HAP-1 (cell line): Measurements from ENCODE around the gene MCHR1.
A peak's percentile ranks its signal among the peaks of the same experiment; 100 is the strongest.

Source experiments
- DNase-seq, 2 experiments: peaks; one replicate each; pipeline ENCODE4 v3.0.0-alpha.2; 2016 to 2020; ENCODE audit warnings: low spot score in 2 of 2
- H3K27me3 ChIP-seq: fragments of 250-450 bp; sonication (Bioruptor Pico); 2 replicates; pipeline ENCODE4 v1.5.1; 2020; ENCODE audit warnings: low read depth, mild to moderate bottlenecking, moderate library complexity
- H3K36me3 ChIP-seq: fragments of 250-450 bp; sonication (Bioruptor Pico); replicated peaks from 2 replicates; pipeline ENCODE4 v1.5.1; 2020; ENCODE audit warnings: mild to moderate bottlenecking
- H3K4me1 ChIP-seq: fragments of 250-450 bp; sonication (Bioruptor Pico); 2 replicates; pipeline ENCODE4 v1.5.1; 2020; ENCODE audit warnings: mild to moderate bottlenecking
- H3K4me3 ChIP-seq: fragments of 250-450 bp; sonication (Bioruptor Pico); 2 replicates; pipeline ENCODE4 v1.5.1; 2020; ENCODE audit warnings: mild to moderate bottlenecking, moderate library complexity
- H3K9me3 ChIP-seq: fragments of 250-450 bp; sonication (Bioruptor Pico); 2 replicates; pipeline ENCODE4 v1.5.1; 2020; ENCODE audit warnings: mild to moderate bottlenecking, moderate library complexity
- in situ Hi-C: fragments of 300-500 bp; cut with MboI; formaldehyde crosslinking; loops from 3 replicates; pipeline ENCODE4 v1.14.3; 2020; ENCODE audit warnings: low sequenced_read_pairs, inconsistent platforms, mixed read lengths

The MCHR1 gene

DNA sequence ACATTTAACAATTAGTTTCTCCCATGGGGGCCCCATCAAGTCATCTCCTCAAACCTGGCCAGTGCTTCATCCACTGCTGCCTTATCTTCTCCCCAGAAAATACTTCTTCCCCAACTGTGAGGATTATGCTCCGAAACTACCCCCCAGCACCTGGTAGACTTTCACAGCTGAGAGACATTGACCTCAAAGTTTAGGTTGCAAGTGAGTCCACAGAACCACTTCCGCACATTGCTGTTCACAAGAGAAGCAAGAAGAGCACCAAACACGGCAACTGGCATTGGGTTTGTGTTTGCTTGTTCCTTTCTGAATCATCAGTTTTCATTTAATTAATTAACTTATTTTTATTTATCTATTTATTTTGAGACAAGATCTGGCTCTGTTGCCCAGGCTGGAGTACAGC is 6.1 kb downstream of the MCHR1 start:
- H3K36me3 ChIP-seq, result no peaks in the 10 kb centered on the region
- H3K4me3 ChIP-seq, result no peak overlapping the region
- peaks cover 3% of the 10 kb centered on the region for H3K4me1 ChIP-seq
- no peak for DNase-seq
- in situ Hi-C loops, result no loop called here
- H3K27me3 ChIP-seq, result no peaks in the 10 kb centered on the region
- H3K9me3 ChIP-seq, result no peaks in the 10 kb centered on the region

DNA sequence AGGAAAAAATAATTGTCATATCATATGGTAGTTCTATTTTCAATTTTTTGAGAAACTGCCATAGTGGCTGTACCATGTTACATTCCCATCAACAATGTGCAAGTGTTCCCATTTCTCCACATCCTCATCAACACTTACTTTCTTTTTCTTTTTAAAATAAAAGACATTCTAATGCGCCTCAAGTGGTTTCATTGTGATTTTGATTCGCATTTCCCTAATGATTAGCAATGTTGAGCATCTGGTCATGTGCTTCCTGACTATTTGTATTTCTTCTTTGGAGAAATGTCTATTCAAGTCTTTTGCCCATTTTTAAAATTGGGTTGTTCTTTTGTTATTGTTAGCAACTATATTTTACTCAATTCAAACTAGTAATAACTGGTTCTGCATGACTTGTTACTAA is 8.4 kb downstream of the MCHR1 start:
- in situ Hi-C loops, result no loop called here
- Histone ChIP-seq H3K9me3 (no peaks in the 10 kb centered on the region), H3K36me3 (no peaks in the 10 kb centered on the region), H3K4me3 (no peak overlapping the region), H3K4me1 (peaks cover 3% of the 10 kb centered on the region), H3K27me3 (no peaks in the 10 kb centered on the region)
- DNase-seq, result no peak

GRCh38 chr22:40690370-40690769 is 11.1 kb downstream of the MCHR1 start:
- in situ Hi-C loops, result no loop called here
- Histone ChIP-seq H3K4me3 (no peak overlapping the region), H3K9me3 (no peaks in the 10 kb centered on the region), H3K4me1 (peaks cover 3% of the 10 kb centered on the region), H3K27me3 (no peaks in the 10 kb centered on the region), H3K36me3 (no peaks in the 10 kb centered on the region)
- DNase-seq, result no peak

GRCh38 chr22:40691532-40691931 is 12.2 kb downstream of the MCHR1 start:
- Histone ChIP-seq H3K9me3 (no peaks in the 10 kb centered on the region), H3K36me3 (no peaks in the 10 kb centered on the region), H3K4me3 (no peak overlapping the region), H3K4me1 (peaks cover 3% of the 10 kb centered on the region), H3K27me3 (peaks cover 3% of the 10 kb centered on the region; the same call in 1 of the 2 replicates)
- in situ Hi-C loops, result no loop called here
- DNase-seq, result no peak

- no peaks in the 10 kb centered on the region for H3K36me3 ChIP-seq
- no peaks in the 10 kb centered on the region for H3K9me3 ChIP-seq
- peaks cover 3% of the 10 kb centered on the region; the same call in 1 of the 2 replicates for H3K27me3 ChIP-seq
- in situ Hi-C loops, result no loop called here
- H3K4me1 ChIP-seq, result no peaks in the 10 kb centered on the region
- H3K4me3 ChIP-seq, result no peak overlapping the region
- DNase-seq, result no peak
These were observed 15.1 kb downstream of the MCHR1 start for GRCh38 chr22:40694411-40694810.

GRCh38 chr22:40701274-40701673 is 22.0 kb downstream of the MCHR1 start:
- H3K9me3 ChIP-seq, result no peaks in the 10 kb centered on the region
- no peaks in the 10 kb centered on the region for H3K36me3 ChIP-seq
- H3K4me1 ChIP-seq, result no peaks in the 10 kb centered on the region
- peaks cover 1% of the 10 kb centered on the region; the same call in 1 of the 2 replicates for H3K27me3 ChIP-seq
- no peak for DNase-seq
- H3K4me3 ChIP-seq, result no peak overlapping the region
- in situ Hi-C loops, result no loop called here

DNA sequence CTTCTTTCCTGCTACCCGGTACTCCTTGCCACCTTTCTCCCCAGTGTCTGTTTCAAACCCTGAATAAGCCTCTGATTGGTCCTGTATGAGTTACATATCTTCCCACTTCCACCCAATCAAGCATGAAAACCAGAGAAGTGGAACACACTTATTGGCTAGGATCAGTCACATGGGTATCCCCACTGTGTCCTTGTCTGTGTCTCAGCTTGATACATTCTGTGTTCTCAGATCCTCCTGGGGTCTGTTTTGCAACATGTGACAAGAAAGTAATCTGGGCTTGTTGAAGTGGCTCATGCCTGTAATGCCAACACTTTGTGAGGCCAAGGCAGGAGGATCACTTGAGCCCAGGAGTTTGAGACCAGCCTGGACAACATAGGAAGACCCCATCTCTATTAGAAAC is 23.9 kb downstream of the MCHR1 start:
- Histone ChIP-seq H3K4me1 (no peaks in the 10 kb centered on the region), H3K9me3 (peaks cover 8% of the 10 kb centered on the region), H3K36me3 (no peaks in the 10 kb centered on the region), H3K27me3 (no peaks in the 10 kb centered on the region), H3K4me3 (no peak overlapping the region)
- in situ Hi-C loops, result no loop called here
- no peak for DNase-seq

DNA sequence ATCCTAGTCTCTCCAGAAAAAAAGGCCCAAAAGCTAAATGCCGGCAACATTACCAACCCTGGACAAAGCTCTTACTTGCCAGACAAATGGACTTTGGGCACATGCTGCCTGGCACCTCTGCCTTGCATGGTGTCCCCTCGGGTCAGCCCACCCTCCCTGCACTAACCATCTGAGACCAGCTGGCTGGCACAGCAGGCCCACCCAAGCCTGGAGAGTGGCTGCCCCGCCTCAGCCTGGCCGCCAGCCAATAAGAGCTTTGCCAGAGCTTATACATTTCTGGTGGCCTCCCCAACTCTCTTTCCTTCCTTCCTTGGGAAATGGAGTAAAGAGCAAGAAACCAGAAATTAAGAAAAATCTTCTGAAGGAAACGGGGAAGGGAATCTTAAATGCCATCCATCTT is 24.5 kb downstream of the MCHR1 start:
- DNase-seq, result no peak
- Histone ChIP-seq H3K4me3 (no peak overlapping the region), H3K4me1 (no peaks in the 10 kb centered on the region), H3K27me3 (no peaks in the 10 kb centered on the region), H3K9me3 (peaks cover 8% of the 10 kb centered on the region), H3K36me3 (no peaks in the 10 kb centered on the region)
- in situ Hi-C loops, result no loop called here

DNA sequence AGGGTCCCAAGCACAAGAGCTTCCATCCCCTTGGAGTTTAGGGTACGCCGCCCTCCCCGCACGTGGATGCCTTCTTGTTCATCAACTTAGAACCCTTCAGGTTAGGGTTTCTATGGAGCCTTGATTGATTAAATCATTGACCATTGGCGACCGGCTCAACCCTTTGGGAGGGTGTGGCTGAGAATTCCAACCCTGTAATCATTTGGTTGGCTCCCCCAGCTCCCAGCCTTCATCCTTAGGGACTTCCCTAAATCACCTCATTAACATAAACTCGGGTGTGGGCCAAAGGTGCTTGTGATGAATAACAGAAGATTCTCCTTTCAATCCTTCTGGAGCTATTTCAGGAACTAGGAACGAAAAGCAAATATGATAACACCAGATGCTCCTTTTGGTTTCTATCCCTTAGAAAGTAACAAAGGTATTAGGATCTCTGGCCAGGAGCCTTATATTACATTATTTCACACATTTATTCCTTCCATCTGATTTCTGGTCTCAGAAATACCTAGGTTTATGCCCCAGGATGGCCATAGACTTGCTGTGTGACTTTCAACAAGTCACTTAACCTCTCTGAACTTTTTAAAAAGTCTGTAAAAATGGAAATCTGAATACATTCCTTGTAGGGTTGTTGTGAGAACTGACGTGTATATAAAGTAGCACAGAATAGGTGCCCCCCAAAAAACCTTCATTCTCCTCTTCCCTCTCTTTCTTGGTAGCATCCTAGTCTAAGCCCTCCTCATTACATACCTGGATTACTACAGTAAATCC is 26.8 kb downstream of the MCHR1 start:
- Histone ChIP-seq H3K9me3 (peaks cover 8% of the 10 kb centered on the region), H3K4me1 (no peaks in the 10 kb centered on the region), H3K4me3 (no peak overlapping the region), H3K36me3 (no peaks in the 10 kb centered on the region), H3K27me3 (no peaks in the 10 kb centered on the region)
- in situ Hi-C loops, result no loop called here
- no peak for DNase-seq

GRCh38 chr22:40707154-40707553 is 27.9 kb downstream of the MCHR1 start:
- Histone ChIP-seq H3K9me3 (peaks cover 8% of the 10 kb centered on the region), H3K36me3 (no peaks in the 10 kb centered on the region), H3K4me1 (no peaks in the 10 kb centered on the region), H3K27me3 (no peaks in the 10 kb centered on the region), H3K4me3 (no peak overlapping the region)
- in situ Hi-C loops, result no loop called here
- DNase-seq, result no peak

GRCh38 chr22:40708177-40708576 is 28.9 kb downstream of the MCHR1 start:
- DNase-seq, result no peak
- no peaks in the 10 kb centered on the region for H3K36me3 ChIP-seq
- no peaks in the 10 kb centered on the region for H3K27me3 ChIP-seq
- no peak overlapping the region for H3K4me3 ChIP-seq
- peaks cover 8% of the 10 kb centered on the region for H3K9me3 ChIP-seq
- in situ Hi-C loops, result no loop called here
- H3K4me1 ChIP-seq, result no peaks in the 10 kb centered on the region

DNA sequence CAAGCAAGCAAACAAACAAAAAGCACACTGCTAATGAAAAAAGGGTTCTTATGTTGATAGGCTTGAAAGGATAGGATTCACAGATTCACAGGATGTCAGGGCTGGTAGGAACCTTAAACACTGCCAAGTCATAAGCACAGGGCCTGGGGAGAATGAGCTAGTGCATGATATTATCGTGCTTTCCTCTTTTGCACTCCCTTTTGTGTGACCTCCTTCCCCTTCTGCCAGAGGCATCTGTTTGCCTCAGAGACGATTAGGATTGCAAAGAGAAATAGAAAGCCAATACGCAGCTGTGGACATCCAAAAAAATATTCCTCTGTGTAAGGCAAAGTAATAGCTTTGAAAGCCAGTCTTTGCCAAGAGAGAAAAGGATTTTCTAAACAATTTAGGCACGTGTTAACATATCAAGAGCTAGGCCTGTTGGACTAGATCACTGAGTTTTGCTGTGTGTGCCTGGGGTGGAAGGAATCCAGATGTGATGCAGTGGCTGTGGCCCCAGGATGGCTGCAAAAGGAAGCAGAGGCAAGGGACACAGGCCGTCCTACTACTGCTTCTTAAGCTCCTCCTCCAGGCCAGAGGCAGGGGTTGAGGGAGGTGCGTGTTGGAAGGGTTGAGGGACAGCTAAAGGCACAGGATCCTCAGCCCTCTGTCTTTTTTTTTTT is 30.6 kb downstream of the MCHR1 start:
- DNase-seq, result no peak

GRCh38 chr22:40712311-40712710 is 33.0 kb downstream of the MCHR1 start:
- Histone ChIP-seq H3K9me3 (peaks cover 3% of the 10 kb centered on the region; the same call in 1 of the 2 replicates), H3K27me3 (no peaks in the 10 kb centered on the region), H3K36me3 (no peaks in the 10 kb centered on the region), H3K4me3 (no peak overlapping the region), H3K4me1 (no peaks in the 10 kb centered on the region)
- in situ Hi-C loops, result no loop called here
- no peak for DNase-seq

More for the DNA sequence above, 30.6 kb downstream of the MCHR1 start:
- H3K9me3 ChIP-seq, result peaks cover 8% of the 10 kb centered on the region
- H3K36me3 ChIP-seq, result no peaks in the 10 kb centered on the region
- in situ Hi-C loops, result no loop called here
- H3K27me3 ChIP-seq, result no peaks in the 10 kb centered on the region
- H3K4me3 ChIP-seq, result no peak overlapping the region
- no peaks in the 10 kb centered on the region for H3K4me1 ChIP-seq

- Histone ChIP-seq H3K27me3 (no peaks in the 10 kb centered on the region), H3K4me1 (no peaks in the 10 kb centered on the region), H3K9me3 (no peaks in the 10 kb centered on the region), H3K4me3 (no peak overlapping the region), H3K36me3 (no peaks in the 10 kb centered on the region)
- in situ Hi-C loops, result no loop called here
- DNase-seq, result peak in 1 of 2 experiments; percentile 45
These were observed 35.4 kb downstream of the MCHR1 start for GRCh38 chr22:40714499-40715337.
